HK-2 (cell line): Measurements from ENCODE around the gene RUNX2.

ENCODE experiments used
- DNase-seq: peaks from one replicate; pipeline ENCODE4 v3.0.0-alpha.2; 2018; ENCODE audit not compliant: unreplicated experiment

RUNX2 gene

DNA sequence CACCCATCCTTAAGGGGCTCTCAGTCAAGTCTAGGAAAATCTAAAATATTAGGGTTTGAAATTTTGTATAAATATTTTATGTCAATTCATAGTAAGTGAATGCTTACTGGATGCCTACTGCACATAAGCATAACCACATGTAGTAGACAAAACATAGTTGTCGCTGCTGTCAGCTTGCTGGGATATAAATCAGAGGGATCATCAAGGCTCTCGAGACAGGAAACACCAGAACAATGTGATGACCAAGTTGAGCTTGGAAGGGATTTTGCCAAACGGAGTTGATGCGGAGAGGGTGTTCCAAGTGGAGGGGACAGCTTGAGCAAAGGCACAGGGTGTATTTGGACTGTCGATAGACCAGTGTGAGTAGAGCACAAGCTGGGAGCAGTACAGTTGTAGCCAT, 155.4 kb downstream of the RUNX2 start:
- DNase-seq: no peak

DNA sequence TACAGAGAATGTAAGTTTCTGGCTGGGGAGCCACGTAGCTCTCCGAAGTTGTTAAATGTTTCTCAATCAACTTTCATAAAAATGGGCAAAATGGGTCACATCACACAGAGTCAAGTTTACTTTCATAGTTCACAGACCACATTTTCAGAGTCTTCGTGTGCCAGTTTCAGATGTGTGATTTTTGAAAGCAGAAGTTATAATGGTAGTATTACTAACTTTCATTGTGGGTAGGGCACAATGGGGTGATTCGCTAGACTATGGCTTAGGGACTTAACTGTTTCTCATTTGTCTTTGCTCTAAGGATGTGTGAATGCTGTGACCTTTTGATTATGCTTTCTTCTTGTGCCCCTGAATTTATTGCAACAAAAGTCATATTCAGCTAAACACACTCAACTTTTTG, 158.6 kb downstream of the RUNX2 start:
- no peak for DNase-seq

DNA sequence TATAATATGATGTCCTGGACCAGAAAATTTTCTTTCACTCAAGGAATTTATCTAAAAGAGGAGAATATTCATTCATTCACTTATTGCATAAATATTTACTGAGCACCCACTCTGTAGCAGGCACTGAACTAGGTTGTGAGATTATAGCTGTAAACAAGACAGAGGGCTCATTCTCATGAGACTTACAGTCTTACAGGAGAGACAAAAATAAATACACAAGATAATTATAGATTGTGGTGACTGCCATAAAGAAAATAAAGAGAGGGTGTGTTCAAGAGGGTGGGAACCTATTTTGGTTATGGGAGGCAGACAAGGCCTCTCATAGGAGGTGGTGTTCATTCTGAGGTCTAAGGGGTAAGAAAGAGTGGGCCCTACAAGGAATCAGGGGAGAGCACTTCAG, 159.5 kb downstream of the RUNX2 start:
- no peak for DNase-seq

DNA sequence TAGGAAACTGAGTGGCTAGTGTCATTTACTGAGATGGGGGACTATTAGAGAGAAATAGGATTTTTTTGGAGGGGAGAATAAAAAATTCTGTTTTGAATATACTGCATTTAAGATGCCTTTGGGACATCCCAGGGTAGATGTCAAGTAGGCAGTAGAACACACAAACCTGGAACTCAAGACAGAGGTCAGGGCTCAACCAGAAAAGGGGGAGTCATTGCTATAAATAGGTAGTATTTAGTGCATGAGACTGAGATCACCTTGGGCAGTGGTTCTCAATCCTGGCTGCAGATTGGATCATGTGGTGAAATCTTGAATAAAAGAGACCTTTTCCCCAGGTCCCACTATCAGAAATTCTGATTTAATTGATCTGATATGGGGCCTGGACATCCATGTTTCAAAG, 160.1 kb downstream of the RUNX2 start:
- DNase-seq: no peak

DNA sequence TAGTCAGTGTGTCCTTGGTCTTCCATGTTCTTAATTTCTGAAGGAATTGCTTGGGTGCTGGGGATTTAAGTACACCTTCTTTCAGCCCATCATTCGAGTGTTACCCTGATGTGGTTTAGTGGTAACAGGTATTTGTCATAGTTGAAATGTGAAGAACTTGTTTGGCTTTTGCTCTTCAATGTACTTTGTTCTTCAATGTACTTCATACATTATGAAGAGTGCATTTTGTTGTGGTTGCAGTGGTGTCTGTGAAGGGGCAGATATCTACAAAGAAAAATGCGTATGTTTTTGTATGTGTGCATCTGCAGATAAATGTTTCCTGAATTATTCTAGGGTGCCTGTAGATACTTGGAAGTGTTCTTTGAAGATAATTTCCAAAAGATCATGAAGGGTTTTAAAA, 160.8 kb downstream of the RUNX2 start:
- no peak for DNase-seq

DNA sequence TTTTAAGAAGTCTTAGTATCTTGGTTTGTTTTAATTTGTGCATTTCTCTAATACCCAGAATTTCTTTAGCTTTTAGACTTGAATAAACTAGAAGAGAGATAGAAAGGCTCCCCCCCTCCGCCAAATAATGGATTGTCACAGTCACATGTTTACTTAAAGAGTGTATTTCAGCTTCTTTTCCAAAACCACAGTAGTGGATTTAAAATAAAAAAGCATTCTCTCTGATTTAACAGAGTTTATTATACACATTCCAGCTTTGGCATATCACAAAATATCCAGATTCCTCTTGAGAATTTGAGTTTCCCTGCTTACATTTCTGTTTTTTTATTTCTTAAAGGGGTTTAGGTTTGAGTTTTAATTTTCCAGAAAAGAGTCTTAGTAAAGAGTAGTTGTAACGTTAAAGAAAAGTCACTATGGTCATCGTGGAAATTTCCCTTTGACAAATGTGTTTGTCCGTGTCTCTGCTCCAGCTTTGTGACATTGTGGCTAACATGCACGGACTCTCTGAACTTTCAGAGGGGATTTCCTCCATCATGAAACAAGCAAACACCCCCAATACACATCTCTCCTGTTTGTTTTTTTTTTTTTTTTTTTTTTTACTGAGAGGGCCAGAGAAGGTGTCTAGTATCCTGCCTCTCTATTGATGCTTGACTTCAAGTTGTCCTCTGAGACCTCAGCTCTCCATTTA, 163.1 kb downstream of the RUNX2 start:
- no peak for DNase-seq

DNA sequence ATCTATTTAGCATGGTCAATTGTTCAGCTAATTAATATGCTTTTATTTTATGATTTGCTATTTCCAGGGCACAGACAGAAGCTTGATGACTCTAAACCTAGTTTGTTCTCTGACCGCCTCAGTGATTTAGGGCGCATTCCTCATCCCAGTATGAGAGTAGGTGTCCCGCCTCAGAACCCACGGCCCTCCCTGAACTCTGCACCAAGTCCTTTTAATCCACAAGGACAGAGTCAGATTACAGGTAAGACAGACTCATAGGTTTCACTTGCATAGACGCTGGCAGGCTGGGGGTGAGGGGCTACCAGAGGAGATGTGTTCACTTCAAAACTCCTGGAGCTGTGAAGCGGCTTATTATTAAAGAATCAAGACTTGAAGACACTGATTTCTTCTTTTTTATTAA, 163.7 kb downstream of the RUNX2 start:
- DNase-seq: no peak

DNA sequence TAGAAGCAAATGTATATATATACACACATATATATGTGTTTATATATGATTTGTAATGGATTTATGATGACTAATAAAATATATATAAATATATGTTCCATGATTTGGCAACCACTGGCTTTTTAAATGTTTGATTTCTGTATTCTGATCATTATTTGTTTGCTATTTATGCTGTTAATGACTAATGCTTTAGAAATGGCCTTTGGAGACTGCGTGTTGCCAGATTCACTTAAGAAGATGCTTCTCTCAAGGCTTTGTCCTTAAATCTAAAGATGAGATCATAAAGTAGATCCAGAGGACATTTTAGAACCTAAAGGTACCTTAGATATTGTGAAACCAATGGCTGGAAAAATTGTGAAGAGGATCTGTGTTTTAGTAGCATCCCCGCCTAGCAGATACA, 165.6 kb downstream of the RUNX2 start:
- no peak for DNase-seq

DNA sequence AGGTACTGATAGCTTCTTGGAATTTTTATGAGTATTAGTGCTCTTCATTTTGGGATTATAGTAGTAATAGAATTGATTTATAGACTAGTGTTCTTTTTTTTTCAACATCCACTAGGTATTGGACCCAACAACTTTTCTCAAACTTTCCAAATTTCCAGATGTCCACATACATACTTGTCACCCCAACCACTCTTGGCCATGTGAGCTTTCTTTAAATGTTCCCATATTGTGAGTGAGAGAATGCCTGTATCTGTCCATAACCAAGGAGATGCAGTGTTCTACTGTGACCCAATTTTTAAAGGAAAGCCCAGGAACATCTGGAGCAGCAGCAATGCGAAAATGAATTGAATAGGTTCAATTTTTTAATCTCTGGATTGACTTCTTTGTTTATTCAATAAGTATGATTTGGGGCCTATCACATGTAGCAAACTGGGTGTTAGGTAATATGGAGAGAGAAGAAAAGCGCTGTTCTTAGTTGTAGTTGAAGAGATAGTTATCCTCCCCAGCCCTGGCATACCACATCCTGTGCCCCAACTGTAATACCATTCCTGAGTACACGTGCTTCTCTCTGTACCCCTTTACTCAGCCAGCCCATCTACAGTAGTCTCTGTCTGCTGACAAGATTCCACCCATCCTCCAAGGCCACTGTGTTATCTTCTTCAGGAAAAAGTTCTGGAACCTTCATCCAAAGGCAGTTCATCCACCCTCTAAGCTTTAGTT, 166.4 kb downstream of the RUNX2 start:
- DNase-seq: no peak

DNA sequence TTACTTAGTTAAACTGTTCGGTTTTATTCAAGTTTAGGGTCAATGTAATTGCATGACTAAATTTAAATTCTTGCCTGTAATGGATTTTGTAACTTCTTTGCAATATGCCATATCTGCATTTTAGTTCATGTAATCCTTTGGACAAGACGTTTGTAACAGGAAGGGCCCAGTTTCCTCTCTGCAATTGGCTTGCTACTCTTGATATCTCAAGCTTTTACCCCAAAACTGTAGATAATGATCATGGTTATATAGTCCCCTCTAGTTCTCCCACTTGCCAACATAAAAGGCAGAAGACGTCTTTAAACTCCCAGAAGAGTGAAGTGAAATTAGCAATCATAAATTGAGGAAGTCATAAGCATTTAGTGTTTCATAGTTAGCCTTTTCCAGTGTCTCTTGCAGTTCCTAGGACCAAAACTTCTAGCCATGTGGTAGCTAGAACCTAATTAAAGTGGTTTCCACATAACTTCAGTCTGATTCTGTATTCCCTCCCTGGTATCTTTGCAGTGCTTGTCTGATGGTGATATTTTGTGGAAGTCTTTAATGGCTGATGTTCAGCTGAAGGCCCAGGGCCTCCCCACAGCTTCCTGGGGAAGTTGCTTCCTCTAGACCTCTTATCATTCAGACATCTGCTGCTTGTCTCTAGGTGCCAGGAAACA, 167.4 kb downstream of the RUNX2 start:
- DNase-seq: no peak

DNA sequence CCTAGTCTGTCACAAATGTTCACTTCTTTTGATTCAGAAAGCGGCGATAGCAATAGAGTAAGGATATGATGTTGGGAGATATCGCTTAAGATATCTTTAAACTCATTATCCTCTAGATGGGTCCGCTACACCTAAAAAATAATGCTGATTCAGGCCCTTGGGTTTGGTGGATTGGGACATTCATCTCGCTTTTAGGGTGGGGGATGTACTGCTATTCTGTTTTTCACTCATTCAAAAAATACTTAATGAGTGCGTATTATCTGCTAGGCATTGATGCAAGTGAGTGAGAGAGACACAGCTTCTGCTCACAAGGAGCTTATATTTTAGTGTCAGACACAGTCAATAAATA, 167.9 kb downstream of the RUNX2 start:
- no peak for DNase-seq

DNA sequence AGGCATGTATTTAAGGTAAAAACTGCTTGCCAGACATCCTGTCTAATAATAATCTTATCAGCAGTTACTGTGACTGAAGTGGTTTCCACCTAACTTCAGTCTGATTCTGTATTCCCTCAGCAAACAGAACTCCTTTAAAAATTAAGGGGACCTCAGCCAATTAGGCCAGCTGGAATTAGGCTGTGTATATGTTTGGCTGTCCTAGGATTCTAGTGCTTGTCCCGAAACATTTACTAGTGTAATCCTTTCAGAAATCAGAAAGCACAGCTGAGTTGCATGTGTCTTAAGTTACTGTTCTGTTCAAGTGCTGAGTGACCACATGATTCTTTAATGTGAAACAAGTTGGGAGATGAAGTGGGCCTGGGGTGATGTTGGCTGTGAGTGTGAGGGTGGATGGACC, 170.5 kb downstream of the RUNX2 start:
- DNase-seq: no peak

DNA sequence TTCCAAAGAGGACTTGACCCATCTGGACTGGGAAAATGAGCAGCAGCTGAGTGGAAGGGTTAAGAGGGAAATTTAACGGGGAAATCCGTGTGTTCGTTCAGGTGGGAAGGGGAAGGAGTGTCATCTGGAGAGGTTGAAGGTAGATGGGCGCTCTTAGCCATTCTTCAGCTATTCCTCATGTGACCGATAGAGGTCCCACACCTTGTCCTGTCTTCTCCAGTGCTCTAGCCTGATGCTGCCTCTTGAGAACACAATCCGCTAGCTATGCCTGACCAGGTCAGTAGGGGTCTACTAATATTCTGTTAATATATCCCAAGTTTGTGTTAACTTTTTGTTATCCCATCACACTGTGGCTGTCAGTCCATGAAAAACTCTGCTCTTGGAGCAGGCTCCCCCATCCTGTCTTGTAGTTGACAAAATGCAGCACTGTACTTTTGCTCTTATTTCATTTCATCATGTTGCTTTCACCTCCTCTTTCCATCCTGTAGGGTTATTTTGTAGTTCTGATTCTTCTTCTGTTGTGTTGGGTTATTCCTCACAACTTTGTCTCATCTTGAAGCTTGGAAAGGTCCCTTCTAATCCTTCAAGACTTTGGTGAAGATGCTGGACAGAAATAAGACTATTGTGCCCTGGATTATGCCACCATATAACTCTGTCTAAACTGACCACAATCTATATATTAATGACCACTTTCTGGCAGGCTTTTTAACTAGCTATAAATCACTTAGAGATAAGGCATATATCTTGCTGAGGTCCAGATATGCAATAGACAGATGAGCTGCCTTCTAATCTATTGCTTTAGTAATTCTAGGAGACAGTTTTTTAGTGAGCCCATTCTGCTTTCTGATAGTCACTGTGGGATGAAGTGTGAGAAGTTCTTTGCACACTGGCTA, 173.0 kb downstream of the RUNX2 start:
- DNase-seq: no peak

DNA sequence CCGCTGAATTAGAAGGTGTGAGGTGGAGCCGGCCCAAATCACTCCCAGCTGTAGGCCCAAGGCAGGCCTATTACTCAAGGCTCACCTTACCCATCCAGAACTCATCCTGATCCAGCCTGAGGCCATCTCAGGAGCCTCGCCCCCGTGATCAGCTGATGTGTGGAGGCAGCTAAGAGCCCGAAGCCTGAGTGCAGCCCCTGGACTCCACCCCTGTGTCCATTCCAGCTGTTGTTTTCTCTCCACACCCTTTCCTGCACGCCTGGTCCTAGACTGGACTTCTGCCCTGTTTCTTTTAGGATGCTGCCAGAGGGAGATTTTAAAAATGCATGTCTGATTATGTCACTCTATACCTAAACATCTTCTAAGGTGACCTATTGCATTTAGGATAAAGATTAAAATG, 174.3 kb downstream of the RUNX2 start:
- DNase-seq: no peak

DNA sequence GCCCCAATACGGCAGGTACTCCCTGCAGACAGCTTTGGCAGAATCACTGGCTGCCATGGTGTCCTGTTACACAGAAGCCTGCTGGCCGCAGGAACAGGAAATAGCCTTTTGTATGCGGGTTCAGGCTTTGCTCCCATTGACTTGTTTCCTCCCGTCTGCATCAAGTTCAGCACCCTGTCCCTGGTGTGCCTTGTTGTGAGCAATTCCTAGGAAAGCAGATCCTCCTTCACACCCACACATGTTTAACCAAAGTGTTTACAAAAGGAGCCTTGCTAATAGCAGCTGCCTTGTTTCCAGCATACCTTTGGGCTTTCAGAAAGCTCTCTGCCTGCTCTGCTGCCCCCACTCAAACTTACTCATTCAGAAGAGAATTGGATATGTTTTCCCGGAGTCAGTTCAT, 176.8 kb downstream of the RUNX2 start:
- peak; percentile 14 for DNase-seq

DNA sequence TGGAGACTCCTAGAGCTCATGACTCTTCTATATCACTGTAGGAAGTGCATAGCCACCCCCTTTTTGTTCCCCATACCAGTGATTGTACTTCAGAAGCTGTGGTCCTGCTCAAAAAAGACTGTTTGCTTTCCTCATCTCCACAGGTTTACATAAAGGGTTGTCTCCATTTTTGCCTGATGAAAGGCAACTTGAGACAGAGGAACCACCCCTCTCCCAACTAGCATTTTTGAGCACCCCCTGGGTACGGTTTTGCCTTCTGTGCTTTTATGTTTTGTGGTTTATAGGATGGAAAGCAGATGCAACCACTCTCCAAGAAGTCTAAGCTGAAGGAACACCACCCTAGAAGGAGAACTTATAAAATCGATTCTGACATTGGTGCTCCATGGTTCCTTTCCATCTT, 177.3 kb downstream of the RUNX2 start:
- no peak for DNase-seq

DNA sequence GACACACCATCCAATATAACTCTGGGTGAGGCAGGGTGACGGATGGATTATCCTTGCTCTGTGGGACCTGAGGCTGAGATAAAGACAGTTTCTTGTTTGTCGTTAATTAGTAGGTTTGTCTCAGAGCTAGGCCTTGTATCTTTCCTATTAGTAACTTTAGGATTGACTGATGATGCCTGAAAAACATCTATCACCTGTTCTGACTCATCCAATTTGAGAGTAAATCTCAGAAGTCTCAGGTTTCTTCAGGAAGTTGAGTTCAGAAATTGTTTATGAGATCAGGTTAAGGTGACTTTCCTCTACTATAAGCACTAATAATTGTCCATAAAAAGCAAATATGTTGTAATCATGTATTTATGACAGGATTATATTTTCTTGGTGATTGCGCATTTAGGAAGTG, 179.1 kb downstream of the RUNX2 start:
- DNase-seq: no peak

DNA sequence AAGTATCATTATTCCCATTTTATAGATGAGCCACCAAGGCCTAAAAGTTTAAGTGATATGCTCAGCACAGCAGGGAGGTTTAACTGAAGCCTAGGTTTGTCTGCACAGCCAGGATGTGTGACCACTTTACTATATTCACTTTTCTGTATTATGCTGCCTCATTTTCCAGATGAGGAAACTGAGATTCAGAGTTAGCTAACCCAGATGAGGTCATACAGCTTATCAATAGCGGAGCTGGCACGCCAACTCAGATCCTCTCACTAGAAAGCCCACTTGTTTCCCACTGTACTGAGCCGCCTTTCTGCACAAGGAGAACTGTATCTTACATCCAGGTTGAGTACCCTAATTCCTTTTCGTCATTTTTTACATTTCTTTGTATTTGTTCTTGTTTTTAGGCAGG, 181.3 kb downstream of the RUNX2 start:
- DNase-seq: no peak

DNA sequence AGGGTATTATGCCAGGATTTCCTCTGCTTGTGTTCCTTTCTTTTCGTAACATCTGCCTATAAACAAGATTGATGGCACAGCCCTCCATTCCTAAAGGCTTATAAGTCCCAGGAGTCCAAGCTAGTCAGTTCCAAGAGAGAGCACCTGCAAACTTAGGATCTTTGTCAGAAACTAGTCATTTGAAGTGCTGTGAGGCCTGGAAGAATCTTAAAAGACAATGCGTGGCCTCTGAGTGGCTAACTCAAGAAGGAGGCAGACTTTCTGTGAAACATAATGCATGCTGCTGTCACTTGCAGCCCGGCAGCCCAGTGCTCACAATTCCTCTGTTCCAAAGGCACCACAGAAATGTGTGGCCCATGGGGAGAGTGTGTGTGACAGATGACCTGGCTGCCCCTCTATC, 184.6 kb downstream of the RUNX2 start:
- DNase-seq: no peak

DNA sequence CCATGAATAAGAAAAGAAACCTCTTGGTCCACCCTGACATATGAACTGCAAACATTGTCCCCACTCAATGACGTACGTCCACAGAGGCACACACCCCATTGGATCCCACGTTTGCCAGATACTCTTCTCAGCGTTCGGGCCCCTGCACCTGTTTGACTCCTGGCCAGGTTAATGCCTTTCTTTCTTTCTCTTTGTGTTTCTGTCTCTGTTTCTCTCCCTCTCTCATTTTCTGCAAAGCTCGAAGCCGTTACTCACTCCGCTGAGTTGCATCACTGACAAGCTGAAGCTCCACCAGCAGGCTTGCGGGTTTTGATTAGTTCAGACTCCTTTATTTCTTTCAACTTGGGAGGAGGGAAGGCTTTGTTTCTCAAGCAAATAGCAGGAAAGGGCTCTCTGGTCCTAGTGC, 185.1 kb downstream of the RUNX2 start:
- DNase-seq: no peak

DNA sequence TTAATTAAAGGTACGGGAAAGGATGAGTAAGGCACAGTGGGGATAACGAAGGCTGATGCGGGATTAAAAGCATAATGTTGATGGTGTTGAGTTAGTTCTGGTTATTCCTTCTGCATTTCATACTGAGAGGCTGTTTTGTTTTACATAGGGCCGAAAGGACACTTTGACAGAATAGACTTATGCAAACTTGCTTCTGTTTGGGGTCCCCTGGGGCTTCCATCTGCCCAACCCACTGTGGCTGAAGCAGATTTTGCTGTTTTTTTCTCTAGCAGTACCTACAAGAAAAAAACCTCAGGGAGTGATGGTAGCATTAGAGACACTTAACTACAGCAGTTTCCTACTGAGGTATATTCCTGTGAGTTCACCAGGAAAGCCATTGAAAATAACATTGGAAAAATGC, 185.7 kb downstream of the RUNX2 start:
- no peak for DNase-seq

DNA sequence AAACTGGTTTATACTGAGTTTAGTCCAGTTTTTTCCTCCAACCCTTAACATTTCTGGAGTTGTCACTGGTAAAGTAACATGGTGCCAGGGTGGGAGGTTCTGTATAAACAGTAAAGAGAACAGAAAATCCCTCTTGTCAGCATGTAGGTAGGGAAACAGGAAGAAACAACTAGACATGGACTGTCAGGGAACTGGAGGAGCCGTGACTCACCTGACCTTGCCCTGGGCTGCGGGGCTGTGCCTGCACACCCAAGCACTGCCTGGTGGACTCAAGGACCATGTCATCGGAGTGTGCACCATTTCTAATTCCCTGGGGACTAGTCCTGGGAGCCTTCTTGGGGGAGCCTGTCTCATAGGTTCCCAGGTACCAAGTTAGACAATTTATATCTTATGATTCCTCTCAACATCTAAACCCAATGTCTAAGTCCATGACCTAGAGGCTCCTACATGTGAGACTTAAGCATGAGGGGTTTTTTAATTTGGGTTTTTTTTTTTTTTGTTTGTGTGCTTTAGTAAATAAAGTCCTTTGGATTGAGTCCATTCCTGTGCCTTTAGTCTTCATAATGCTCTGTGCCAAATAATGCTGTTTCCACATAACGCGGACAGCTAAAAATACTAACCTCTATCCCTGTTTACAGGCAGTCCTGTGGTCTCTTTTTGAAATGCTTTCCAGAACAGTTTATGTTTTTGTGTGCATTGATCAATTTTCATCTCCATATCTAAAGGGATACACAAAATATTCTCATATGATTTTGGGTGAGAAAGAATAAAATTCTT, 186.5 kb downstream of the RUNX2 start:
- DNase-seq: peak; percentile 35
